Uterus (tissue), 4 donors: ENCODE measurements around the gene SPEG. TPM values are rescaled to one million over a fixed set of nuclear protein-coding genes. Genes with fewer than 3 reads are reported as not detected.

ENCODE experiments used
- DNase-seq, 2 donors: peaks; one replicate each; pipeline ENCODE4 v3.0.0-alpha.2; 2019 to 2020
- H3K27ac ChIP-seq, 2 donors: fragments of 200-600 bp; sonication (generic); 1 replicate in 1 of 2; 2 replicates in 1 of 2; pipeline ENCODE4 v1.5.1; 2016 to 2018
- H3K27me3 ChIP-seq, 2 donors: fragments of 200-600 bp; sonication (generic); one replicate each; pipeline ENCODE4 v1.5.1; 2018 to 2019; ENCODE audit warnings: control low read depth in 1 of 2
- H3K36me3 ChIP-seq, 2 donors: fragments of 200-600 bp; sonication (generic); one replicate each; pipeline ENCODE4 v1.5.1; 2019; ENCODE audit warnings: control low read depth in 1 of 2
- H3K4me1 ChIP-seq, 2 donors: fragments of 200-600 bp; sonication (generic); one replicate each; pipeline ENCODE4 v1.5.1; 2018 to 2019; ENCODE audit warnings: control low read depth in 1 of 2
- H3K4me3 ChIP-seq, 2 donors: fragments of 200-600 bp; sonication (generic); 1 replicate in 1 of 2; 2 replicates in 1 of 2; pipeline ENCODE4 v1.5.1; 2018 to 2019; ENCODE audit warnings: mild to moderate bottlenecking in 1 of 2
- H3K9me3 ChIP-seq, 2 donors: fragments of 200-600 bp; sonication (generic); one replicate each; pipeline ENCODE4 v1.5.1; 2019; ENCODE audit warnings: control low read depth in 1 of 2
- POLR2A ChIP-seq, 2 donors: fragments of 450-650 bp; IDR thresholded peaks; one replicate each; pipeline ENCODE4 v1.6.1; 2016; ENCODE audit warnings: antibody characterized with exemption in 2 of 2, mild to moderate bottlenecking in 1 of 2, moderate library complexity in 1 of 2
- intact Hi-C: fragments of 100-400 bp; cut with DNase I; formaldehyde crosslinking; loops from one replicate; pipeline ENCODE4 v1.15.1; 2023; ENCODE audit warnings: low total_unique reads
- total RNA-seq, 4 donors: library from RNA; depleted of rRNA in 3 of 4; stranded (reverse); fragments of >200 nt in 3 of 4; gene quantifications; one replicate each; pipeline versions ENCODE4 v1.1.0 to v1.2.4, GENCODE V29; 2014 to 2023
- TF ChIP-seq, protein P1 (sequence below), 4 experiments: fragments of 200-600 bp in 2 of 4; fragments of 450-650 bp in 2 of 4; sonication (generic) in 2 of 4; IDR thresholded peaks; one replicate each; pipeline ENCODE4 v1.5.1; 2016 to 2019; ENCODE audit warnings: antibody characterized with exemption in 4 of 4, mild to moderate bottlenecking in 2 of 4, moderate library complexity in 1 of 4
- donor health status: DM: yes; HTN: yes; CAD: no.

Gene SPEG
- total RNA-seq, 4 donors from 2014 or later: 22.9 to 318 (median 36.1) TPM

DNA sequence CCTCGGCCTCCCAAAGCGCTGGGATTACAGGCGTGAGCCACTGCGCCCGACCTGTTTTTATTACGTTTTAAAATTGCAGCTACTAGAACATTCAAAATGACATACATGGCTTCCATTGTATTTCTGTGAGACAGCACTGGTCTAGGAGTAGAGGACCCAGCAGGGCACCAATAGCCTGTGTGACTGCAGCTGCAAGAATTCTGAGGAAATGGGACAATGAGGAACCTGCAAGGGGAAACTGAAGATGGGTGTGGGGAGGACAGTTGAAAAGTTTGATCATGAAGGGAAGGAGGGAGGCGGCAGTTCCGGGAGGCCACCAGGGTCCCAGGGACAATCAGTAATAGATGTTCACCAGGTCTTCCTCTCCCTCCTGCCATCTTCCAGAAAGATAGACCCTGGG, 33.0 kb upstream of the SPEG start:
- no peak for TF ChIP-seq POLR2A (IDR thresholded peaks at IDR 0.05)
- TF ChIP-seq, protein P1, sequence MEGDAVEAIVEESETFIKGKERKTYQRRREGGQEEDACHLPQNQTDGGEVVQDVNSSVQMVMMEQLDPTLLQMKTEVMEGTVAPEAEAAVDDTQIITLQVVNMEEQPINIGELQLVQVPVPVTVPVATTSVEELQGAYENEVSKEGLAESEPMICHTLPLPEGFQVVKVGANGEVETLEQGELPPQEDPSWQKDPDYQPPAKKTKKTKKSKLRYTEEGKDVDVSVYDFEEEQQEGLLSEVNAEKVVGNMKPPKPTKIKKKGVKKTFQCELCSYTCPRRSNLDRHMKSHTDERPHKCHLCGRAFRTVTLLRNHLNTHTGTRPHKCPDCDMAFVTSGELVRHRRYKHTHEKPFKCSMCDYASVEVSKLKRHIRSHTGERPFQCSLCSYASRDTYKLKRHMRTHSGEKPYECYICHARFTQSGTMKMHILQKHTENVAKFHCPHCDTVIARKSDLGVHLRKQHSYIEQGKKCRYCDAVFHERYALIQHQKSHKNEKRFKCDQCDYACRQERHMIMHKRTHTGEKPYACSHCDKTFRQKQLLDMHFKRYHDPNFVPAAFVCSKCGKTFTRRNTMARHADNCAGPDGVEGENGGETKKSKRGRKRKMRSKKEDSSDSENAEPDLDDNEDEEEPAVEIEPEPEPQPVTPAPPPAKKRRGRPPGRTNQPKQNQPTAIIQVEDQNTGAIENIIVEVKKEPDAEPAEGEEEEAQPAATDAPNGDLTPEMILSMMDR (IDR thresholded peaks at IDR 0.05): no peak

DNA sequence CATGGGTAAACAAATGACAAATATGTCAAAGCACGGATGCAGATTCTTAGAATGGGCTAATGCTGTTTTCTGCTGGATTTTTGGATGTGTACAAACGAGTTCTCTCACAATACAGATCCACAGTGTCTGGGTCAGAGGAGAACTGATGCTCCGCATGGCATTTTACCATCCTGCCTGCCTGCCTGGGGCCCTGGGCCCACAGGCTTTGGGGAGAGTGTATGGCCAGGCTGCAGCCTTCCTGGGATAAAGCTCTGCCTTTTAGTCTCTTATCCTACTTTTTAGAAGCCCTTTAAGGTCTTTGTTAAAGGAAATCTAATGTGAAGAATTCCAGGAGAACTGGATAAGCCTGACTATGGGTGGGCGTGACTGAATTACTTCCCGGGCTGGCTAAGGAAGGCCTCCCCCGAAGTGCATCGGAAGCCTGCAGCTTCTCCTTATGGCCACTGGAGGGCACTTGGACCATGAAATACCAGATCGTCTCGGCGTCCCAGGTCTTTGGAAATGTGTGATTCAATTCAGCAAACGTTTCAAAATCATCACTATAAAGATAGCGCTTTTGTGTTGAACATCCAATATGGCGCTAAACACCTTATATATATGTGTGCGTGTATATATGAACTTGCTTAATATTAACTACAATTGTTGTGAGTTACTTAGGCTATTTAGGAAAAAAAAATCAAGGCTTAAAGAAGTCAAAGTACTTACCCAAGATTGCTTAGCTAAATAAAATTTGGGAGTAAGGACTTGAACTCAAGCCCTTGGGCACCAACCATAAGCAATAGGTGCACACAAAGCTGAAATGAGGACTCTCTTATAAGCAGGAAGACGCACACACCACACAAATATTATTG, 31.8 kb upstream of the SPEG start:
- Histone ChIP-seq H3K36me3 (no peaks in the 10 kb centered on the region), H3K4me3 (no peak overlapping the region), H3K9me3 (no peaks in the 10 kb centered on the region), H3K27me3 (no peaks in the 10 kb centered on the region), H3K27ac (peak overlapping the region; percentile 90 to 95), H3K4me1 (peaks cover 0 to 4% of the 10 kb centered on the region in 2 donors)
- no peak for TF ChIP-seq POLR2A (IDR thresholded peaks at IDR 0.05)
- TF ChIP-seq, protein P1 (IDR thresholded peaks at IDR 0.05): peak; percentile 82 to 93 (median 88)
- peak; percentile 74 to 84 for DNase-seq
- intact Hi-C loops: loop anchor here (5.0 kb wide), 1 partner anchor 129 kb away; no protein-coding TSS in a partner anchor

More for the DNA sequence above, 33.0 kb upstream of the SPEG start:
- peaks cover 0 to 4% of the 10 kb centered on the region in 2 donors for H3K4me1 ChIP-seq
- intact Hi-C loops: loop anchor here (5.0 kb wide), 1 partner anchor 131 kb away; no protein-coding TSS in a partner anchor
- no peak overlapping the region for H3K4me3 ChIP-seq
- no peak for DNase-seq
- no peak overlapping the region for H3K27ac ChIP-seq
- no peaks in the 10 kb centered on the region for H3K36me3 ChIP-seq
- H3K9me3 ChIP-seq: no peaks in the 10 kb centered on the region
- H3K27me3 ChIP-seq: no peaks in the 10 kb centered on the region

DNA sequence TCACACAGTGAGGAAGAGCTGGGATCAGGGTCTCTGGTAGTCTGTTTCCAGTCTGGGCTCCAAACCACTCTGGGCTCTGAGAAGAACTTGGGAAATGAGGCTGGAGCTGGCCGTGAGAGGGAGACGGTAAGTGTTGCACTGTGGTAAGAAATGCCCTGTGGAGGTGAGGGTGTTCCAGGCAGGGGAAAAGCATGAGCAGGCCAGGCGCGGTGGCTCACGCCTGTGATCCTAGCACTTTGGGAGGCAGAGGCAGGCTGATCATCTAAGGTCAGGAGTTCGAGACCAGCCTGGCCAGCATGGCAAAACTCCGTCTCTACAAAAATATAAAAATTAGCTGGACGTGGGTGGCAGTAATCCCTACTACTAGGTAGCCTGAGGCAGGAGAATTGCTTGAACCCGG, 30.8 kb upstream of the SPEG start:
- no peaks in the 10 kb centered on the region for H3K36me3 ChIP-seq
- H3K9me3 ChIP-seq: no peaks in the 10 kb centered on the region
- H3K27ac ChIP-seq: peak overlapping the region; percentile 90 to 95
- no peak for DNase-seq
- no peak overlapping the region for H3K4me3 ChIP-seq
- H3K27me3 ChIP-seq: no peaks in the 10 kb centered on the region
- peaks cover 0 to 4% of the 10 kb centered on the region in 2 donors for H3K4me1 ChIP-seq
- intact Hi-C loops: loop anchor here (5.0 kb wide), 1 partner anchor 128 kb away; no protein-coding TSS in a partner anchor
- TF ChIP-seq POLR2A (IDR thresholded peaks at IDR 0.05): no peak
- TF ChIP-seq, protein P1 (IDR thresholded peaks at IDR 0.05): no peak

DNA sequence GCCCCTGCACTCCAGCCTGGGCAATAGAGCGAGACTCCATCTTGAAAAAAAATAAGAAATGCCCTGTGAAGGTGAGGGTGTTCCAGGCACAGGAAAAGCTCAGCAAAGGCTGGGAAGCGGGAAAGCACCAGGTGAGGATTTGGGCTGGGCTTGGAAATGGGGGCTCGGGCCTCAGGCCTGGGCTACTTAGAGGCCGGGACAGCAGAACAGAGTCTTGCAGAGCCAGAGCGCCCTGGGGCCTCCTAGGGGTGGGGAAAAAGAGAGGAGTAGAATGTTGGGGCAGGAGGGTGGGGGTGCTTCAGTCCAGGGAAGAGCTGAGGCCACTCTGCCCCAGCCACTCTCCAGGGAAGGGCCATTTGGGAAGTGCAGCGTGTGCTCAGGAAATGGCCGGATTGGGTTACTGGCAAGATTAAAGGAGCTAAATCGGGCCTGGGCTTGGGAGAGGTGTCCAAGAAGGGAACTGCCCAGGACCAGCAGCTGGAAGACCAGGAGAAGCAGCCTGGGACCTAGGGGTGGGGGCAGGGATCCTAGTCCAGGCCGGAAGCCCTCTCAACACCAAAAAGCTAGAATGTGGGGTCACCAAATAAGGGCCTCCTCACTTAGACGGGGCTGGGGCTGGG, 30.2 kb upstream of the SPEG start:
- Histone ChIP-seq H3K36me3 (no peaks in the 10 kb centered on the region), H3K27me3 (no peaks in the 10 kb centered on the region), H3K27ac (peak overlapping the region; percentile 90 to 95), H3K4me3 (no peak overlapping the region), H3K4me1 (peaks cover 0 to 4% of the 10 kb centered on the region in 2 donors), H3K9me3 (no peaks in the 10 kb centered on the region)
- DNase-seq: no peak
- no peak for TF ChIP-seq POLR2A (IDR thresholded peaks at IDR 0.05)
- TF ChIP-seq, protein P1 (IDR thresholded peaks at IDR 0.05): no peak
- intact Hi-C loops: loop anchor here (5.0 kb wide), 1 partner anchor 128 kb away; no protein-coding TSS in a partner anchor
